Measurements from ENCODE around the gene POGZ.
"Not testable (repeated sequence)": the region's sequence is repeated elsewhere in the genome, so short reads cannot be mapped to it uniquely, and the experiment has no call there.

DNA sequence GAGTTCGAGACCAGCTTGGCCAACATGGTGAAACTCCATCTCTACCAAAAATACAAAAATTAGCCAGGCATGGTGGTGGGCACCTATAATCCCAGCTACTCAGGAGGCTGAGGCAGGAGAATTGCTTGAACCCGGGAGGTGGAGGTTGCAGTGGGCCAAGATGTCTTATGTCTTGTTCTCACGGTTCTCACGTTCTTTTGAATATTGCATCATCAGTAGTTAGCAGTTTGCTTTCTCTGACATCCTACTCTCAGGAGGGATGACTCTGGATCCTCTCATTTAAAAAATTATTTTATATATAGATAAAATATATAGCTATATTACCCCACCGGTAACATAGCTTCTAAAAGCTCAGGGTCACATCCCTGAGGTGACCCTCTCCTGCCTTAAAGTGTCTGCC is 63.0 kb downstream of the POGZ start:
- TF ChIP-seq, protein P1, sequence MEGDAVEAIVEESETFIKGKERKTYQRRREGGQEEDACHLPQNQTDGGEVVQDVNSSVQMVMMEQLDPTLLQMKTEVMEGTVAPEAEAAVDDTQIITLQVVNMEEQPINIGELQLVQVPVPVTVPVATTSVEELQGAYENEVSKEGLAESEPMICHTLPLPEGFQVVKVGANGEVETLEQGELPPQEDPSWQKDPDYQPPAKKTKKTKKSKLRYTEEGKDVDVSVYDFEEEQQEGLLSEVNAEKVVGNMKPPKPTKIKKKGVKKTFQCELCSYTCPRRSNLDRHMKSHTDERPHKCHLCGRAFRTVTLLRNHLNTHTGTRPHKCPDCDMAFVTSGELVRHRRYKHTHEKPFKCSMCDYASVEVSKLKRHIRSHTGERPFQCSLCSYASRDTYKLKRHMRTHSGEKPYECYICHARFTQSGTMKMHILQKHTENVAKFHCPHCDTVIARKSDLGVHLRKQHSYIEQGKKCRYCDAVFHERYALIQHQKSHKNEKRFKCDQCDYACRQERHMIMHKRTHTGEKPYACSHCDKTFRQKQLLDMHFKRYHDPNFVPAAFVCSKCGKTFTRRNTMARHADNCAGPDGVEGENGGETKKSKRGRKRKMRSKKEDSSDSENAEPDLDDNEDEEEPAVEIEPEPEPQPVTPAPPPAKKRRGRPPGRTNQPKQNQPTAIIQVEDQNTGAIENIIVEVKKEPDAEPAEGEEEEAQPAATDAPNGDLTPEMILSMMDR (IDR thresholded peaks at IDR 0.05) = not testable (repeated sequence)
- TF ChIP-seq POLR2AphosphoS5 (IDR thresholded peaks at IDR 0.05; ENCODE audit: insufficient read depth in 1 of 2, low read depth in 1 of 2); POLR2A (IDR thresholded peaks at IDR 0.05): not testable (repeated sequence)
